NCI-H526 (cell line): Measurements from ENCODE around the gene SLC9A8.
A peak's percentile ranks its signal among the peaks of the same experiment; 100 is the strongest.
"Not testable (repeated sequence)": the region's sequence is repeated elsewhere in the genome, so short reads cannot be mapped to it uniquely, and the experiment has no call there.

Source experiments
- DNase-seq, 2 experiments: peaks; one replicate each; lab custom pipeline; 2025; lab: John Stamatoyannopoulos, UW

The SLC9A8 gene

DNA sequence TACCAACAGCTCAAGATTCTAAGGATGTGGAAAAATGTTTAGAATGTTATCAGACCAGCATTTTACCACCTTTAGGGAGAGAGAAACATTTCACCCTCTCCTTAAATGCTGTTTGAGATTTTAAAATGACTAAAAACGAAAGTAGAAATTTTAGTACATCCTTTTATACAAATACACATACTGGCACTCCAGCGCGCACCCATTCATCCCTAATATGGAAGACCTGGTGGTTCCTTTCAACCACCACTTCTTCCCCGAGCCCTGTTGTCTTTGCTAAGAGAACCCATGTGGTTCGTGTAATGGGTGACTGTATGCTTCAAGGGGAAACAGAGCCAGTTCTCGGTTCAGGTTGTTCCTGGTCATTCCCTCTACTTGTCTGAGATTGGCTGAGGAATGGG lies 81.4 kb downstream of the SLC9A8 start:
- DNase-seq, result no peak

DNA sequence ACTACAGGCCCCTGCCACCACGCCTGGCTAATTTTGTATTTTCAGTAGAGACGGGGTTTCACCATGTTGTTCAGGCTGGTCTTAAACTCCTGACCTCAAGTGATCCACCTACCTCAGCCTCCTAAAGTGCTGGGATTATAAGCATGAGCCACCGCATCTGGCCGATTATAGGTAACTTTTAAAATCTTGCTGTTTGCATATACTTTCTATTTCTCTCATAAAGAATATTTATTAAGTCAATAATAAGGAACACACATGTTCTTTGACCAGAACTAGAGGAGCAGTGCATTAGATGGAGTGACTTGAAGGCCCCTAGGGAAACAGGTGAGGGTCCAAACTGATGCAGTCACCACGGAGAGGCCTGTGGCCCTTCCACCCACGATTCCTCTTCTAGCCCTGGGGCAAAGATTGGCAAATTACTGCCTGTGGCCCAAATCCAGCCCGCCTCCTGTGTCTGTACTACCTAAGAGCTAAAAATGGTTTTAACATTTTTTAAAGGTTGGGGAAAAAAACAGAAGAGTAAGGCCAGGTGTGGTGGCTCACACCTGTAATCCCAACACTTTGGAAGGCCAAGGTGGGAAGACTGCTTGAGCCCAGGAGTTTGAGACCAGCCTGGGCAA lies 83.0 kb downstream of the SLC9A8 start:
- not testable (repeated sequence) for DNase-seq

DNA sequence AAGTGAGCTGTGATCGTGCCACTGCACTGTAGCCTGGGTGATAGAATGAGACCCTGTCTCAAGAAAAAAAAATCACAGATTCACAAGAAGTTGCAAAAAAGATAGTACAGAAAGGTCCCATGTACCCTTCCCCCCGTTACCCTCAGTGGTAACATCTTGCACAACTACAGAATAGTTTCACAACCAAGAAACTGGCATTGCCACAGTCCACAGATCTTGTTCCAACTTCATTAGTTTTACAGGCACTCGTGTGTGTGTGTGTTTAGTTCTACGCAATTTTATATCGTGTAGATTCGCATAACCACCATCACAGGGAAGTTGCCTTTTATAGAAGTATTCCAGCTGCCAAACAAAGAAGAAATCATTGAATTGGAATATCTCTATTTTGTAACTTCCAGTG lies 83.6 kb downstream of the SLC9A8 start:
- no peak for DNase-seq

DNA sequence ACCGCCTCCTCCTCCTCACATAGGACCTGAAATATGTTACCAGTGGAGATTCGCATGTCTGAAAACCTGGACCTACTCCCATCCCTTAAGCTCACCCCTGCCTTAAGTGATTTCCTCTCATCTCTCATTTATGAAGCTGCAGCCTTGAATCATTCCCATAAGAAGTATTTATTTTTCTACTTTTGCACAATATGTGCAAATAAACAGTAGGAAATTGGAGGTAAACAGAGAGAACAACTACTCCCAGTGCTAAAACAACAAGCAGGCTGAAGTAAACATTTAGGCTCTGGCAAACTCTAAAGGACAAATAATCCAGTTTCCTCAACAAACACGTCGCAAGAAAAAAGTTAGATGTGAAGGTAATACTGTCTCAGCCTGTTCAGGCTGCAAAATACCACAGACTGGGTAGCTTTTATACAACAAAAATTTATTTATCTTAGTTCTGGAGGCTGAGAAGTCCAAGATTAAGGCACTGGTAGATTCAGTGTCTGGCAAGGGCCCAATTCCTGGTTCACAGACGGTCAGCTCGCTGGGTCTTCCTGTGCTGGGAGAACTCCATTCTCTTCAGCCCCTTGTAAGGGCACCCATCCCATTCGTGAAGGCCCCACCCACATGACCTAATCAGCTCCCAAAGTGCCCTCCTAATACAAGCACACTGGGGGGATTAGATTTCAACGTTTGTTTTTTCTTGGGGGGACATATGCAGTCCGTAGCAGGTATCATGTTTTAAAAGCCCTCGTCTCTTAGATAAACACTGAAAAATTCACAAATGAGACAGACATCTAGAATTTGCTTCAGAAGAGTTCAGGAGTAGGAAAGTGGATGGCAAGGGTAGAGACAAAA lies 87.1 kb downstream of the SLC9A8 start:
- DNase-seq, result no peak

DNA sequence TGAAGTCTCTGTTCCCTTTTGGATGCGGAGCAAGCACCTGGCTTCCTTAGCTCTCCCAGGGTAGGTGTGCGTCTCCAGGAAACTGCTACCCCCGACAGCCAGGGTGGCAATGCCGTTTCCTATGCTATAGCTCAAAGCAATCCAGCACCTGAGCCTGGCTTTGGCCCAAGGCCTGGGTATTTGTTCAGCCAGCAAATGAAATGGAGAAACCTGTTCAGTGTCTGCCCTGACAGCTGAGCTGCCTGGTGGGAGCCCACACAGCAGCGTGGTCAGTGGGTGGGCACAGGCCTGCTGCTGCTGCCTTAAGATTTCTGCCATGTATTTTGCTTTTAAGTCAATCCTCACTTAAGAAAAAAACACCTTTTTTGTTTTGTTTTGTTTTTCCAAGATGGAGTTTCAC lies 89.0 kb downstream of the SLC9A8 start:
- no peak for DNase-seq

DNA sequence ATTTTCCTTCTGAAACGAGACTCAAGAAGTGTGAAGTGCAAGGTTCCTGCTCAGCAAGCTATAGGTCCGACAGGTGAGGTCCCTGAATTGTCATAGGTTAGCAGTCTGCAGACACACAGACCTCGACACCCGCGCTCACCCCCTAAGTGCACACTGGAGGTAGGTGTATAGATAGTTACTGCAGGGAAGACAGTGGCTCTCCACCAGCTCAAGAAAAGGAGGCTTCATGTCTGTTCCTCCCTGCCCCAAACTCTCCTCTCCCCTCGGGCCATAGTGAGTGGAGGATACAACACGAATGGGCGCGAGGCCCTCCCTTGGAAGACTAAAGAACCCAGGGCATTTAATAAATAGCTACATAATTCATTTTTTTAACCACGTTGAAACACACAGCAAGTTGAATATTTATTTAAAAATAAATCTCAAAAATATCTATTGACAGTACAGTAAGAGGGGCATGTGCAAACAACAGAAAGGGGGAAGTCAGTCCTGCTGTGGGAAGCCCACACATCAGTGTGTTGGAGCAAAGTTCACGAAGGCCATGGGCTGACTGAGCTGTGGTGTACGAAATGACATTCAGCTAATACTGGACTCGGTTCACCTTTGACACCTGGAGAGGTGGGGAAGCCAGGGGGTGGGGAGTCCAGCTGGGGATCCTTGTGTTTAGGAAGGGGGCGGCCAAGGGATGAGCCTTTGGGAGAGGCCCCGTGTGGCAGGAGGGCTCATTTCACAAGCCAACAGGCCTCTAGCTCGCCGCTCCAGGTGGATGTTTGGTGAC lies 92.0 kb downstream of the SLC9A8 start:
- DNase-seq, result no peak

DNA sequence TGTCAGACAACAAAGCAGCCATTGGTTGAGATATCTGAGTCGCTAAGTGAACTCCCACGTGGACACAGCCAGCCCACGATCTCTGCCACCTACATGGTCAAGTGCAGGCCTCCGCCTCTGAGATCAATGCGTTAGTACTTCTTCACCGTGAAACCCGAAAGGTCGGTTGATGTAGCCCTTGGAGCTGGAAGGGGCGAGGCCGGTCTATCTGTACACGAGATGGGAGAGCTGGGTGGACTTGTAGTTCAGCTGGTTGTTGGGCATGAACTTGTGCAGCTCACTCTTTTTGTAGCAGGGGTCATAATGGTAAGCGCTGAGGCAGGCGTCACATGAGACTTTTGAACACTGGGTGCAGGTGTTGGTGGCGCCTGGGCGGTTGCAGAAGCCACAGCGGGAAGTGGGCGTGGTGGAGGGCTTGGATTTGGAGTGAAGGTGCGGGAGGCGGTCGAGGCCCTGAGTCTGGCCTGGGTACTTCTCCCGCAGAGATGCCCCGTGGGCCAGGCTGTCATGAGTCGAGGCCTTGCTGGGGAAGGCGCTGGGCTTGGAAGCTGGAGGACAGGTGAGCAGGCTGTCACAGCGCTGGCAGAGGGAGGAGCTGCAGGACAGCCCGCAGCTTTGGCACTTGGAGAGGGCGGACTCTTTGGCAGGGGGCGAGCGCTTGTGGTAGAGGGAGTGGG lies 92.9 kb downstream of the SLC9A8 start:
- DNase-seq, result no peak

DNA sequence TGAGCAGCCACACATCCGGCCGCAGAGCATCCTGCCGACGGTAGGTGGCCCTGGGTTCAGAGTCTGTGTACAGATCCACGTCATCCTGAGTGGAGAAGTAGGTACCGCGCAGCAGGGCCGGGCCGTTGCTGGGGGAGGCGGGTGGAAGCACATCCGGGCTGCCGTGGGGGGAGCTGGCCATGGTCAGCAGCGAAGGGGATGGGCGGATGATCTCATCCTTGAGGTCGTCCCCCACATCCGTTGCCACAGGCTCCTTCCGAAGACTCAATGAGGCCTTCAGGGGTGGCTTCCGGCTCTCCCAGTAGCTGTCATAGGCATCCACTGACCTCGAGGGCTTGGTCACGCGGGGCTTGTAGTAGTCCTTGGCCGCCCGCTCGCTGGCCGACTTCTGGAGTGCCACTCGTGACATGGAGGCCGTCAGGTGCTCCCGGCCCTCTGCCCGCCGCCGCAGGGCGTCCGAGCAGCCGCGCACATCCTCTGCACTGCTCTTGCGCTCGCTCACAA lies 93.5 kb downstream of the SLC9A8 start:
- DNase-seq, result no peak

DNA sequence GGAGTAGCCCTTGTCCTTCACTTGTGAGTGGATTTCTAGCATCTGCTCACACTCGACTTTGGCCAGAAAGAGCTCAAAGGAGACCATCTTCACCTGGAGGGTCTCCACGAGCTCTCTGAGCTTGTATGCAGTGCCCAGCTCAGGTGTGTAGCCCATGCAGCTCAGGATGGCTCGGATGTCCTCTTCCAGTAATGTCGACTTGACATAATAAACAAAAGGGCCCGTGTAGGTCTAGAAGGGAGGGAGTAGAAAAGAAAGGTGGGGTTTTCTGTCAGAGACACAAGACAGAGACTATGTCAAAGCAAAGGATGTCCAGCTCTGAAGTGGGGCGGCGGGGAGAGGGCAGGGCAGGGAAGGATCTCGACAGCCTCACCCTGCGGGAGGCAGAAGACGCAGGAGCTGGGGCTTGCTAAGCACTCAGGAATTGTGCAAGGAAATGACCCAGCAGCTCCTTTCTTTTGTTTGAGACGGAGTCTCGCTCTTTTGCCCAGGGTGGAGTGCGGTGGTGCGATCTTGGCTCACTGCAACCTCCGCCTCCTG lies 94.1 kb downstream of the SLC9A8 start:
- no peak for DNase-seq

DNA sequence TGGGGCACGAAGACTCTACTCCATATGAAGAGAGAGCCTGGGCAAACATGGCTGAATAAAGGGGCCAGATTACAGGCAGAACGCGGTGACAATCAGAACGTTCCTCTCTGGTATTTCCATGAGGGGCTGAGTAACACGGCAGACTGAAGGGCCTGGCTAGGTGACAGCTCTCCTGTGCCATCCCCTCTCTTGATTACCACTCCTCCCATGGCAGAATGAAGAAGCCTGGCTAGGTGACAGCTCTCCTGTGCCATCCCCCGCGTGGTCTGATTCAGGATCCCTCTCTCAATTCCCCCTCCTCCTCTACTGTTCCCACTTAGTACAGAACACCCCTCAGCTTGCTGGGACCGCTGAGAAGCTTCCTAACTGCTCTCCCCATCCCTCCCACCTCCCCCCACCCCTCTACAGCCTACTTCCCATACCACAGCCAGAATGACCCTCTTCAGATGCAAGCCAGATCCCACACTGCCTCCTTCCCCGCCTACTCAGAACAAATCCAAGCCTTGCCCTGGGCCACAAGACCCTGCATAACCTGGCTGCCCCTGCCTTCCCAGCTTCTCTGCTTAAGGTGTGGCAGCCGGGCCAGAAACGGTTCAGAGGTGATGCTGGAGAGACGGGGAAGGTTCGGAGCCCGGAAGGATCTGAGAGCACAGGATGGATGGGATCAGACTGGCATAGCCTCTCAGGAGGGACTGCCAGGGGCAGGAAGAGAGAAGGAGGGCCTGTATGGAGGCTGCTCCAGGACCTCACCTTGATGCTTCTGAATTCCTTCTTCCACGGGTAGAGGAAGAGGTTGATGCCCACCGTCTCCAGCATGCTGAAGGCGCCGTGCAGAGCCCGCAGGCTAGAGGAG lies 95.0 kb downstream of the SLC9A8 start:
- no peak for DNase-seq

DNA sequence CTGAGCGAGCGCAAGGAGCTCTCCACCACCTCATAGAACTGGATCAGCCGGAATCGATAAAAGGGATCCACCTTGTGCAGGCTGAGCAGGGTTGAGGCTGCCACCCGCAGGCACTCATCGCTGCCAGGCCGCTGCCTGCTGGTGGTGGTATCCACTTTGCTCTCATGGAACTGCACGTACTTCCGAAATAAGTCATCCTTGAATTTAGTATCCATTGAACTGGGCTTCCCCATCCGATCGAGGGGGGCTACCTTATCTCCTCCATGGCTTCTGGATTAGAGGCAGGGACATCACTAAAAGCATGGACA lies 95.6 kb downstream of the SLC9A8 start:
- DNase-seq, result no peak

DNA sequence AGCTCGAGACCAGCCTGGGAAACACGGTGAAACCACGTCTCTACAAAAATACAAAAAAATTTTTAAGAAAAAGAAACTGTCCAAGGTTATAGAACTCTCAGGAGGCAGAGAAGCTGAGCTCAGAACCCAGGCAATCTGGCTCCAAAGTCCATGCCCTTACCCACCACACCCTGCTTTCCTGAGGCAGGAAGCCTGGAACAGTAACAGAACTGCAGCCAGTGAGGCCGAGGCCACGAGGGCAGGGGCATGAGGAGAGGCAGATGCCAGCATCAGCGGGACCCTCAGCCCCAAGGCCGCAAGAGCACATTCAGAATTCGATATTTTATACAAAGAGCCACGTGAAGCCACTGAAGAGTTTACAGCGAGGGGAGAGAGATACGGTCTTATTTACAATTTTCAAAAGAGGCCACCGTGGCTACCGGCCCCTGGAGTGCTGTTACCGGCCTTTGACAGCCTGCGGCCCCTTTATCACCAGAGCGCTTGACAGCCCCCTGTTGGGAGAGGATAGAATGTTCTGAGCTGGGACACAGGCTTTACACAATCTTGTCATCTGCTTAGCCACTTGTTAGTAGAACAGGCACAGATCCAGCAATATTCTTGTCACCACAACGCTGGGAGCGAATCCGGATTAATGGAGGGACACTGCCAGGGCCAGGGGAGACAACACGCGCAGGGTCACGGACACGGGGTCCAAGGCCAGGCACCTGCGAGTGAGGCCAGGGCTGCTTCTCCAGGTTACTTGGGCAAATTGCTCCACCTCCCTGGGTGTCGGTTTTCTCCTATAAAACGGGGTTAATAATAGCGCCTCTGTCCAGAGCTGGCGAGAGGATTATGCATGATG lies 97.1 kb downstream of the SLC9A8 start:
- DNase-seq, result no peak

DNA sequence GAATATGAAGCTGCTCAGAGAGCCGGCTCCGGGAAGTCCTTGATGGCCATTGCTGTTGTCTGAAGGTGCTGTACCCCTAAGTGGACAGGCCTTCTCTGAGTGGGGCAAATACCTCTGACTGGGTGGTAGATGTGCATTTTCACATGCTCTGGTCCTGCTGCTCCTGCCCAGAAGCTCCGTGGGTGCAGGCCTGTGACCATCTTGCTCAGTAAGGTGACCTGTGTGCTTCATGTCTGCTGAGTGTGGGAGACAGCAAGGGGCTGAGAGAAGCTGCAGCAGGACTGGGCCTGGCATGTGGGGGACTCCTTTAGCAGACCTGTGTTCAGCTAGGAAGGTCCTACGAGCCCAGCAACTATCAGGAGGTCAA lies 97.7 kb downstream of the SLC9A8 start:
- DNase-seq, result no peak

DNA sequence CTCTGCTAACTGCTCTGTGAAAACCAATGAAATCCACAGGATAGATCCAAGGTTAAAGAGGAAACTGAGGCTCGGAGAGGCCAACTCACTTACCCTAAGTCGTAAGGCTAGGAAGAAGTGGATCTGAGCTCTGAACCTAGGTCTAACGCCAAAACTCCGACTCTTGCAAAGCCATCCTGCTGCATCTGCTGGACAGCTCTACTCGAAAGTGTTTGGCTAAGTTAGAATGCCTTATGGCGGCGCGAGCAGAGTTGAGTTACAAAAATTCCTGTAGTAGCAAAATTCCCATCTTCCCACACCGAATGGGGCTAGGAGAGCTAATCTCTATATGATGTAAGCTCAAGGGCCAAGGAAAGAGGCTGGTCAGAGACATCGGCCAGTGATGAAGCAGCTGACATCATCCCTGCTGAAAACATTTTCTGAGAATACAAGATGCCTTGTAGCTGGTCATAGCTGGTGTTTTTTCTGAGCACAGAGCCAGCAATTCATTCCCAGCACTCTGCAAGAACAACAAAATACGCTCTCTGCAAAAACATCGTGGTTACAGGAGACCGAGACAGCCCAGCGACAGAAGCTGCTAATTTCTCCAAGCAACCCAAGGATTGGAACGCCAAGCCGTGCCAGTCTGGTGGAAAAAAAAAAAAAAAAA lies 100.9 kb downstream of the SLC9A8 start:
- no peak for DNase-seq

DNA sequence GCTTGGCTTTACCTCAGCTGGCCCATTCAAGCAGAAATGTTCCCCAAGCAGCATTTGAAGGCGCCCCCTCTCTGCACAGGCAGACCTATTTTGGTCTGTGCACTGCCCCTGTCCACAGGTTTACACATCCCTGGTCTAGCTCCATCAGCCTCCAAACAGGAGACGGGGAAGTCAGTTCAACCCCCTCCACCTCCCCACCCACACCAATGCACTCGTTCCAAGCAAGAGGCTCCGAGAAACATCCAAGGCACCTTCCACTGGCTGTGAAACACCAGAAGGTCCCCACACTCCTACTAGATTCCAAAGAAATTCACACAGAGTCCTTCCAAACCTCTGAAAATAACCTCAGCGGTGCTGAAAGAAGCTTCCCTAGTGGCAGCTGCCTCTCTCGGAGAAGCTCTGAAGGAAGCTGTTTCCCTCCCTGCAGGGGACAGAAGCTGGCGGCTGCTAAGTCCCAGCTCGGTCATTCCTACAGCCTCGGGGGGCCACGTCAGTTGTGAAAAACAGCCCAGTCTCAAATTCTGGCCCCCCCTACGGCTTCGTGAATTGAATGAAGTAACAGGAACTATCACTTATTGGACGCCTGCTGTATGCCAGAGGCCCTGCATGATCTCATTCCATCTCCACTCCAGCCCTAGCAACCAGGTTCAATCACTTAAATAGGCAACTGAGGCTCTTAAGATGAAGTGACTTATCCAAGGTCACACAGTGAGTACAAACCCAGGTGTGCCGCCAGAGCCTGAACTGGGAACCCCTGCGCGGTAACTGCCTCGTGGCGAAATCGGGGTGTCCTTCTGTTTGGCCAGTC lies 101.9 kb downstream of the SLC9A8 start:
- DNase-seq, result no peak

DNA sequence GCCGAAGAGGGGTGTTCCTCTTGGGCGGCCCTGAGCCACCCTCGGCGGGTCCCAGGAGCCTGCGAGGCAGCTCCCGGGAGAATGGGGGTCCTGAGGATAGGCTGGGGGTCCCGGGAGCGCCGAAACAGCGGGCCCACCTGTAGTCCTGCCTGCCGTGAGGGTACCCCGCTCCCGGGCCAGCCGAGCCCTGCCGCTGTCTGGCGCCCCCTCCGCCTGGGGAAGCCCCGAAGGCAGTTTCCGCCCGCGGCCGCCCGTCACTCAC lies 102.4 kb downstream of the SLC9A8 start:
- DNase-seq, result no peak

DNA sequence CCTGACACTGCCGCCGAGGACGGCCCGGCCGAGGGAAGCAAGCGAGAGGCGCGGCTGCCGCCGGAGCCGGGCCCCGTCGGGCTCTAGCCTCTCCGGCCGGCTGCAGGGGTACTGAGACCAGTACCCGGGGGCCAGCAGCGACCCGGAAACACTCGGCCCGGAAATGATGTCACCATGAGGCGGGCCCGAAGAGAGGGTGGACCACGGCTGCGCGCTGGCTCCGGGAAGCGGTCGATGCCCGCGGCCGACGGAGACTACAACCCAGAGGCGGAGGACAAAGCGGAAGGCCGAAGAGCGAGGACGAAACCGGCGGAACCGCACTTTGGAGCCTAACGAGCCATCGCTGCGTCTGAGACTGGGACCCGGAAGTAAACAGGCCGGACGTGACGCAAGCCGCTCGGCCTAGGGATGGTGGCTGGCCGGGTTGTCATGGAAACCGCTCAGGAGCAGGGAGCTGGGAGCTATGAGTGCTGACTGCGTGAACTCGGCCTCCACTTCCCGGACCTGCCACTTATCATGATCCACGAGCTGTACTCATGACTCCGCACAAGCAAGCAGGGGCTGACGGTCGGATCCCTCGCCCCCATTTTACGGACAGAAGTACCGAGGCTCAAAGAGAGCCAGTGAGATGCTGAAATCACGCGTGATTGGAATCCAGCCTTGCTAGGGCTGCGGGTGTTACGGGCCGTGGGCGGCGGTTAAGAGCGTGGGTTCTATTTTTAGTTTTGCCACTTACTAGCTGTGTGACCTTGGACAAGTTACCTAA lies 102.9 kb downstream of the SLC9A8 start, which contains the start of gene SPATA2:
Gene SPATA2, minus strand, starts transcription at position 150 of the 766 bp plus-strand sequence. CDS start 7,039 bp downstream, outside the sequence.
- peak; percentile 91 to 98 for DNase-seq
